Measurements from ENCODE around the gene PACSIN2.

PACSIN2 gene

GRCh38 chr22:42901790-42902508 lies 113.0 kb downstream of the PACSIN2 start:
- DNase-seq = no peak

- DNase-seq = no peak
Observed at GRCh38 chr22:42897960-42898359, 117.0 kb downstream of the PACSIN2 start.

GRCh38 chr22:42895541-42895981 lies 119.4 kb downstream of the PACSIN2 start:
- DNase-seq = no peak

- no peak for DNase-seq
Observed at GRCh38 chr22:42895087-42895486, 119.9 kb downstream of the PACSIN2 start.

GRCh38 chr22:42893371-42894150 lies 121.4 kb downstream of the PACSIN2 start:
- no peak for DNase-seq

GRCh38 chr22:42892571-42893316 lies 122.2 kb downstream of the PACSIN2 start:
- no peak for DNase-seq

GRCh38 chr22:42892156-42892555 lies 122.8 kb downstream of the PACSIN2 start:
- DNase-seq = no peak

GRCh38 chr22:42891696-42892095 lies 123.3 kb downstream of the PACSIN2 start:
- DNase-seq = no peak

- no peak for DNase-seq
Observed at GRCh38 chr22:42891008-42891407, 123.9 kb downstream of the PACSIN2 start.

GRCh38 chr22:42889304-42889703 lies 125.6 kb downstream of the PACSIN2 start:
- no peak for DNase-seq

GRCh38 chr22:42887523-42888507 lies 127.1 kb downstream of the PACSIN2 start:
- DNase-seq = no peak

GRCh38 chr22:42887120-42887519 lies 127.8 kb downstream of the PACSIN2 start:
- DNase-seq = no peak

GRCh38 chr22:42885446-42885845 lies 129.5 kb downstream of the PACSIN2 start:
- DNase-seq = no peak

GRCh38 chr22:42884616-42885375 lies 130.2 kb downstream of the PACSIN2 start:
- DNase-seq = no peak

- DNase-seq = no peak
Observed at GRCh38 chr22:42883970-42884369, 131.0 kb downstream of the PACSIN2 start.

GRCh38 chr22:42883121-42883520 lies 131.8 kb downstream of the PACSIN2 start:
- no peak for DNase-seq

- no peak for DNase-seq
Observed at GRCh38 chr22:42881982-42882656, 132.8 kb downstream of the PACSIN2 start.

- no peak for DNase-seq
Observed at GRCh38 chr22:42881298-42881697, 133.7 kb downstream of the PACSIN2 start.

- no peak for DNase-seq
Observed at GRCh38 chr22:42880815-42881214, 134.1 kb downstream of the PACSIN2 start.

GRCh38 chr22:42879371-42880021 lies 135.5 kb downstream of the PACSIN2 start:
- no peak for DNase-seq
